Peyer's patch (tissue), 4 donors: ENCODE measurements around the gene FGD5. TPM values are rescaled to one million over a fixed set of nuclear protein-coding genes. Genes with fewer than 3 reads are reported as not detected.
A peak's percentile ranks its signal among the peaks of the same experiment; 100 is the strongest.

ENCODE experiments used
- DNase-seq, 3 donors: peaks; one replicate each; pipeline ENCODE4 v3.0.0-alpha.2; 2017 to 2019
- H3K27ac ChIP-seq, 4 donors: fragments of 200-600 bp; sonication (generic); one replicate each; pipeline ENCODE4 v1.5.1; 2016 to 2019
- H3K27me3 ChIP-seq, 2 donors: fragments of 200-600 bp; sonication (generic); one replicate each; pipeline ENCODE4 v1.5.1; 2019
- H3K36me3 ChIP-seq, 3 donors: fragments of 200-600 bp; sonication (generic); one replicate each; pipeline ENCODE4 v1.5.1; 2016 to 2019
- H3K4me1 ChIP-seq, 4 donors: fragments of 200-600 bp; sonication (generic); one replicate each; pipeline ENCODE4 v1.5.1; 2016 to 2019
- H3K4me3 ChIP-seq, 4 donors: fragments of 200-600 bp; sonication (generic); 1 replicate in 3 of 4; 2 replicates in 1 of 4; pipeline ENCODE4 v1.5.1; 2016 to 2019; ENCODE audit warnings: mild to moderate bottlenecking in 1 of 4
- H3K9me3 ChIP-seq, 4 donors: fragments of 200-600 bp; sonication (generic); one replicate each; pipeline ENCODE4 v1.5.1; 2016 to 2019; ENCODE audit warnings: mild to moderate bottlenecking in 1 of 4
- CTCF ChIP-seq, 6 experiments: fragments of 450-650 bp in 4 of 6; fragments of 200-600 bp in 2 of 6; sonication (generic) in 1 of 6; IDR thresholded peaks; one replicate each; pipeline ENCODE4 v1.5.1; 2017 to 2019; ENCODE audit warnings: antibody characterized with exemption in 6 of 6, mild to moderate bottlenecking in 3 of 6, moderate library complexity in 1 of 6
- POLR2A ChIP-seq, 2 donors: fragments of 450-650 bp; IDR thresholded peaks; one replicate each; pipeline ENCODE4 v1.5.1; 2017; ENCODE audit warnings: antibody characterized with exemption in 2 of 2, mild to moderate bottlenecking in 2 of 2, moderate library complexity in 2 of 2
- total RNA-seq, 4 donors: library from RNA; depleted of rRNA; stranded (reverse); fragments of >200 nt; gene quantifications; one replicate each; pipeline ENCODE4 v1.1.0, GENCODE V29; 2016

Gene FGD5
- total RNA-seq, 4 donors from 2014 or later, result 8.6 to 65.2 (median 18.1) TPM

GRCh38 chr3:14949126-14949525 is 130.4 kb downstream of the FGD5 start:
- H3K4me3 ChIP-seq, result peak overlapping the region; percentile 81 to 100 (median 92)
- no peak for DNase-seq
- no peaks in the 10 kb centered on the region for H3K9me3 ChIP-seq
- H3K27ac ChIP-seq, result peak overlapping the region; percentile 98 to 100 (median 99)
- peaks cover 0 to 35% (median 8%) of the 10 kb centered on the region in 4 donors for H3K4me1 ChIP-seq
- TF ChIP-seq POLR2A (IDR thresholded peaks at IDR 0.05) (no peak), CTCF (IDR thresholded peaks at IDR 0.05) (no peak)
- H3K36me3 ChIP-seq, result peaks cover 0 to 17% (median 0%) of the 10 kb centered on the region in 3 donors
- no peaks in the 10 kb centered on the region for H3K27me3 ChIP-seq

- TF ChIP-seq POLR2A (IDR thresholded peaks at IDR 0.05) (no peak), CTCF (IDR thresholded peaks at IDR 0.05) (no peak)
- Histone ChIP-seq H3K36me3 (peaks cover 0 to 5% (median 0%) of the 10 kb centered on the region in 3 donors), H3K4me3 (no peak overlapping the region), H3K4me1 (peaks cover 0 to 32% (median 8%) of the 10 kb centered on the region in 4 donors), H3K27ac (no peak overlapping the region), H3K9me3 (no peaks in the 10 kb centered on the region), H3K27me3 (no peaks in the 10 kb centered on the region)
- no peak for DNase-seq
These were observed 131.5 kb downstream of the FGD5 start for GRCh38 chr3:14950274-14950673.

GRCh38 chr3:14957153-14957552 is 138.4 kb downstream of the FGD5 start:
- H3K27me3 ChIP-seq, result no peaks in the 10 kb centered on the region
- H3K4me1 ChIP-seq, result no peaks in the 10 kb centered on the region
- H3K36me3 ChIP-seq, result peaks cover 0 to 5% (median 0%) of the 10 kb centered on the region in 3 donors
- H3K9me3 ChIP-seq, result no peaks in the 10 kb centered on the region
- TF ChIP-seq POLR2A (IDR thresholded peaks at IDR 0.05), result no peak
- TF ChIP-seq CTCF (IDR thresholded peaks at IDR 0.05), result no peak
- no peak for DNase-seq
- no peak overlapping the region for H3K4me3 ChIP-seq
- H3K27ac ChIP-seq, result no peak overlapping the region

GRCh38 chr3:14957925-14958324 is 139.2 kb downstream of the FGD5 start:
- Histone ChIP-seq H3K36me3 (peaks cover 0 to 5% (median 0%) of the 10 kb centered on the region in 3 donors), H3K9me3 (no peaks in the 10 kb centered on the region), H3K27me3 (no peaks in the 10 kb centered on the region), H3K4me3 (no peak overlapping the region), H3K4me1 (no peaks in the 10 kb centered on the region), H3K27ac (no peak overlapping the region)
- TF ChIP-seq CTCF (IDR thresholded peaks at IDR 0.05) (no peak), POLR2A (IDR thresholded peaks at IDR 0.05) (no peak)
- DNase-seq, result no peak

GRCh38 chr3:14959359-14959943 is 140.7 kb downstream of the FGD5 start:
- TF ChIP-seq CTCF (IDR thresholded peaks at IDR 0.05) (no peak), POLR2A (IDR thresholded peaks at IDR 0.05) (no peak)
- DNase-seq, result no peak
- no peak overlapping the region for H3K4me3 ChIP-seq
- H3K4me1 ChIP-seq, result no peaks in the 10 kb centered on the region
- H3K9me3 ChIP-seq, result no peaks in the 10 kb centered on the region
- peaks cover 0 to 5% (median 0%) of the 10 kb centered on the region in 3 donors for H3K36me3 ChIP-seq
- peak overlapping the region in 2 of 4 donors; percentile 20 to 43 for H3K27ac ChIP-seq
- H3K27me3 ChIP-seq, result no peaks in the 10 kb centered on the region
